IMR-90 (cell line): Measurements from ENCODE around the gene PLXNA4. TPM values are rescaled to one million over a fixed set of nuclear protein-coding genes. Genes with fewer than 3 reads are reported as not detected.

Source experiments
- ATAC-seq: fragments of 200-7000 bp; cut with Tn5 transposase; 2 replicates; pipeline ENCODE4 v1.9.1; 2020; ENCODE audit warnings: low read depth, mild to moderate bottlenecking, moderate library complexity
- BruUV-seq: library from RNA; stranded (reverse); fragments of 400-500 nt; replicated peaks from 2 replicates; lab custom pipeline; 2021; lab: Mats Ljungman, UMichigan
- CTCF ChIA-PET: fragments of 300-600 bp; formaldehyde crosslinking; extraction: SDS; loops from one replicate; lab custom pipeline; 2021; ENCODE audit warnings: antibody characterized with exemption; lab: Yijun Ruan, JAX
- POLR2A ChIA-PET: fragments of 300-600 bp; sonication (Branson Sonifier 250); formaldehyde crosslinking; loops from one replicate; lab custom pipeline; 2022; ENCODE audit warnings: antibody characterized with exemption; ENCODE audit not compliant: unreplicated experiment; lab: Charles Lee
- DNase-seq: peaks from one replicate; pipeline ENCODE4 v3.0.0; 2013
- H2AFZ ChIP-seq: replicated peaks from 2 replicates; pipeline ENCODE3; 2013; ENCODE audit warnings: low read length, mild to moderate bottlenecking; ENCODE audit not compliant: poor library complexity
- H2AK5ac ChIP-seq: 2 replicates; pipeline ENCODE4 v1.6.1; 2013; ENCODE audit warnings: low read depth, low read length, inconsistent platforms
- H2AK9ac ChIP-seq: replicated peaks from 2 replicates; pipeline ENCODE3; 2013; ENCODE audit warnings: mild to moderate bottlenecking, low read depth, low read length, moderate library complexity; ENCODE audit not compliant: poor library complexity
- H2BK120ac ChIP-seq: 2 replicates; pipeline ENCODE4 v1.6.1; 2013; ENCODE audit warnings: low read depth, low read length, inconsistent platforms
- H2BK15ac ChIP-seq: 3 replicates; pipeline ENCODE4 v1.6.1; 2013; ENCODE audit warnings: low read depth, low read length, inconsistent platforms
- H2BK20ac ChIP-seq: 2 replicates; pipeline ENCODE4 v1.6.1; 2013; ENCODE audit warnings: low read depth, mild to moderate bottlenecking, inconsistent platforms, low read length, moderate library complexity
- H2BK5ac ChIP-seq: 2 replicates; pipeline ENCODE4 v1.6.1; 2013; ENCODE audit warnings: mild to moderate bottlenecking, low read depth, low read length, inconsistent platforms; ENCODE audit not compliant: poor library complexity, severe bottlenecking
- H3K14ac ChIP-seq: replicated peaks from 2 replicates; pipeline ENCODE4 v1.6.1; 2013; ENCODE audit warnings: low read depth, low read length, inconsistent platforms
- H3K18ac ChIP-seq: 2 replicates; pipeline ENCODE4 v1.6.1; 2013; ENCODE audit warnings: low read depth, low read length, control low read depth
- H3K23ac ChIP-seq: 2 replicates; pipeline ENCODE4 v1.6.1; 2013; ENCODE audit warnings: low read depth, low read length, inconsistent platforms
- H3K27ac ChIP-seq: 2 replicates; pipeline ENCODE4 v1.5.1; 2013; ENCODE audit warnings: mild to moderate bottlenecking, control low read depth, low read length; ENCODE audit not compliant: insufficient read depth
- H3K27me3 ChIP-seq: 2 replicates; pipeline ENCODE4 v1.6.1; 2013; ENCODE audit warnings: low read length; ENCODE audit not compliant: control insufficient read depth, insufficient read depth
- H3K36me3 ChIP-seq: 2 replicates; pipeline ENCODE4 v1.6.1; 2013; ENCODE audit warnings: low read length, mixed read lengths; ENCODE audit not compliant: control insufficient read depth, insufficient read depth
- H3K4ac ChIP-seq: 2 replicates; pipeline ENCODE4 v1.6.1; 2013; ENCODE audit warnings: low read depth, low read length, inconsistent platforms
- H3K4me1 ChIP-seq: 2 replicates; pipeline ENCODE4 v1.6.1; 2013; ENCODE audit warnings: low read length, mixed read lengths; ENCODE audit not compliant: control insufficient read depth, insufficient read depth
- H3K4me2 ChIP-seq: 2 replicates; pipeline ENCODE4 v1.6.1; 2013; ENCODE audit warnings: low read depth, mild to moderate bottlenecking, control low read depth, low read length, moderate library complexity
- H3K4me3 ChIP-seq: 2 replicates; pipeline ENCODE4 v1.5.1; 2013; ENCODE audit warnings: low read depth, mild to moderate bottlenecking, control low read depth, low read length, moderate library complexity; ENCODE audit not compliant: insufficient read depth
- H3K56ac ChIP-seq: 2 replicates; pipeline ENCODE4 v1.6.1; 2013; ENCODE audit warnings: low read length, inconsistent platforms; ENCODE audit not compliant: insufficient read depth; ENCODE audit errors: extremely low read depth
- H3K79me1 ChIP-seq, 2 experiments: 2 replicates each; pipeline ENCODE4 v1.6.1; 2013; ENCODE audit warnings: low read length in 2 of 2, inconsistent platforms in 1 of 2, low read depth in 1 of 2
- H3K9ac ChIP-seq: 2 replicates; pipeline ENCODE4 v1.6.1; 2013; ENCODE audit warnings: low read depth, low read length, control low read depth
- H3K9me1 ChIP-seq: 2 replicates; pipeline ENCODE4 v1.6.1; 2013; ENCODE audit warnings: low read length, inconsistent platforms; ENCODE audit not compliant: insufficient read depth
- H3K9me3 ChIP-seq: 2 replicates; pipeline ENCODE4 v1.6.1; 2013; ENCODE audit warnings: low read length; ENCODE audit not compliant: control insufficient read depth, insufficient read depth
- H4K20me1 ChIP-seq: 2 replicates; pipeline ENCODE4 v1.6.1; 2013; ENCODE audit warnings: low read length, inconsistent platforms; ENCODE audit not compliant: insufficient read depth
- H4K5ac ChIP-seq: 2 replicates; pipeline ENCODE4 v1.6.1; 2013; ENCODE audit warnings: mild to moderate bottlenecking, low read depth, low read length, control low read depth
- H4K8ac ChIP-seq, 2 experiments: 2 replicates each; pipeline ENCODE4 v1.6.1; 2013; ENCODE audit warnings: low read depth in 2 of 2, low read length in 2 of 2, control low read depth in 1 of 2, inconsistent platforms in 1 of 2
- H4K91ac ChIP-seq: 2 replicates; pipeline ENCODE4 v1.6.1; 2013; ENCODE audit warnings: low read depth, low read length, inconsistent platforms; ENCODE audit not compliant: insufficient read depth
- BHLHE40 ChIP-seq: fragments of 150-350 bp; IDR thresholded peaks from 2 replicates; pipeline ENCODE4 v1.6.1; 2016; ENCODE audit warnings: mild to moderate bottlenecking, low read depth, low read length
- ELK1 ChIP-seq: fragments of 150-350 bp; IDR thresholded peaks from 2 replicates; pipeline ENCODE4 v1.6.1; 2016; ENCODE audit warnings: low read depth, mild to moderate bottlenecking, low read length, moderate library complexity, borderline replicate concordance
- FOS ChIP-seq: fragments of 150-350 bp; IDR thresholded peaks from 2 replicates; pipeline ENCODE4 v1.6.1; 2016; ENCODE audit warnings: low read depth, low read length
- MAZ ChIP-seq: IDR thresholded peaks from 2 replicates; pipeline ENCODE4 v1.6.1; 2012; ENCODE audit warnings: low read depth, mild to moderate bottlenecking, low read length, improper control_type of control experiment, moderate library complexity, borderline replicate concordance
- MXI1 ChIP-seq: IDR thresholded peaks from 2 replicates; pipeline ENCODE4 v1.6.1; 2012; ENCODE audit warnings: low read depth, mild to moderate bottlenecking, low read length, moderate library complexity, borderline replicate concordance
- NFE2L2 ChIP-seq: fragments of 150-350 bp; IDR thresholded peaks from 2 replicates; pipeline ENCODE4 v1.6.1; 2016; ENCODE audit warnings: low read depth, mild to moderate bottlenecking, low read length
- POLR2A ChIP-seq: IDR thresholded peaks from 2 replicates; pipeline ENCODE4 v1.6.1; 2012; ENCODE audit warnings: mild to moderate bottlenecking, low read depth, low read length
- RAD21 ChIP-seq: IDR thresholded peaks from 2 replicates; pipeline ENCODE4 v1.6.1; 2012; ENCODE audit warnings: low read length, improper control_type of control experiment
- USF2 ChIP-seq: fragments of 150-350 bp; IDR thresholded peaks from 2 replicates; pipeline ENCODE4 v1.6.1; 2017; ENCODE audit warnings: mild to moderate bottlenecking, antibody characterized with exemption, low read length, low read depth
- WGBS, 2 experiments: methylation state at CpG; one replicate each; pipeline versions ENCODE4 v1.1.5 to v1.1.7; 2013; ENCODE audit warnings: missing lambda C conversion rate in 2 of 2; ENCODE audit not compliant: insufficient read length in 1 of 2; ENCODE audit errors: extremely low coverage in 2 of 2; 5-methylcytosine and 5-hydroxymethylcytosine counted together
- dilution Hi-C: fragments of 300-500 bp; cut with HindIII; formaldehyde crosslinking; loops from one replicate; pipeline ENCODE4 v1.14.3; 2018; ENCODE audit warnings: low sequenced_read_pairs; ENCODE audit not compliant: unreplicated experiment
- in situ Hi-C: fragments of 300-500 bp; cut with MboI; formaldehyde crosslinking; loops from 3 replicates; pipeline ENCODE4 v1.14.3; 2019; ENCODE audit warnings: low sequenced_read_pairs, inconsistent platforms, mixed read lengths
- intact Hi-C: fragments of 100-400 bp; cut with micrococcal nuclease; formaldehyde crosslinking; loops from 2 replicates; pipeline ENCODE4 v1.10.0; 2022
- polyA plus RNA-seq, 3 experiments: library from polyadenylated mRNA; depleted of rRNA; stranded (reverse); fragments of >200 nt; gene quantifications; 2 replicates each; pipeline ENCODE4 v1.2.3, GENCODE V29; 2012; ENCODE audit warnings: low replicate concordance in 1 of 3
- total RNA-seq: library from RNA; depleted of rRNA; stranded (reverse); fragments of >200 nt; gene quantifications from 2 replicates; pipeline ENCODE4 v1.2.3, GENCODE V29; 2012

The PLXNA4 gene
- total and polyA plus RNA-seq, 2 of the 4 experiments (the other 2 are of a cell fraction) = under 0.01 TPM

- Histone ChIP-seq H4K20me1 (no peaks in the 10 kb centered on the region), H2BK5ac (no peak overlapping the region), H2AFZ (no peak overlapping the region), H3K27me3 (no peaks in the 10 kb centered on the region), H3K9me1 (no peaks in the 10 kb centered on the region), H3K9me3 (no peaks in the 10 kb centered on the region), H2BK15ac (no peak overlapping the region), H4K8ac (no peak overlapping the region), H3K9ac (no peak overlapping the region), H2BK120ac (no peak overlapping the region), H2AK9ac (no peak overlapping the region), H3K4ac (no peak overlapping the region), H3K36me3 (no peaks in the 10 kb centered on the region), H3K23ac (no peak overlapping the region), H2BK20ac (no peak overlapping the region), H4K91ac (no peak overlapping the region), H2AK5ac (no peak overlapping the region), H3K18ac (no peak overlapping the region), H3K4me2 (no peak overlapping the region), H3K4me3 (no peak overlapping the region), H3K79me1 (no peaks in the 10 kb centered on the region), H4K5ac (no peak overlapping the region), H3K56ac (no peak overlapping the region), H3K27ac (no peak overlapping the region), H3K14ac (no peak overlapping the region), H3K4me1 (no peaks in the 10 kb centered on the region)
- no TSS peak for BruUV-seq
- POLR2A ChIA-PET = no interaction called here
- in situ Hi-C loops (no loop called here), intact Hi-C loops (no loop called here), dilution Hi-C loops (no loop called here)
- no peak for ATAC-seq
- no peak for DNase-seq
- 58% methylated on average over 3 of the region's 4 CpGs; no CpG with 5 or more reads in 1 of the 2 experiments for WGBS, 2 experiments
- TF ChIP-seq BHLHE40 (no peak), RAD21 (no peak), MXI1 (no peak), MAZ (no peak), POLR2A (no peak), FOS (no peak), ELK1 (no peak), NFE2L2 (no peak), USF2 (no peak)
- CTCF ChIA-PET = no interaction called here
Measured at GRCh38 chr7:132399367-132399766, 176.9 kb downstream of the PLXNA4 start.
